ENCODE measurements around the gene OR2W3. TPM values are rescaled to one million over a fixed set of nuclear protein-coding genes. Genes with fewer than 3 reads are reported as not detected.

The OR2W3 gene
- total and polyA plus RNA-seq, 2 of the 8 experiments (the other 6 are each of a cell fraction or from before 2014, with no cell fraction given): 0.12 to 1.1 TPM

DNA sequence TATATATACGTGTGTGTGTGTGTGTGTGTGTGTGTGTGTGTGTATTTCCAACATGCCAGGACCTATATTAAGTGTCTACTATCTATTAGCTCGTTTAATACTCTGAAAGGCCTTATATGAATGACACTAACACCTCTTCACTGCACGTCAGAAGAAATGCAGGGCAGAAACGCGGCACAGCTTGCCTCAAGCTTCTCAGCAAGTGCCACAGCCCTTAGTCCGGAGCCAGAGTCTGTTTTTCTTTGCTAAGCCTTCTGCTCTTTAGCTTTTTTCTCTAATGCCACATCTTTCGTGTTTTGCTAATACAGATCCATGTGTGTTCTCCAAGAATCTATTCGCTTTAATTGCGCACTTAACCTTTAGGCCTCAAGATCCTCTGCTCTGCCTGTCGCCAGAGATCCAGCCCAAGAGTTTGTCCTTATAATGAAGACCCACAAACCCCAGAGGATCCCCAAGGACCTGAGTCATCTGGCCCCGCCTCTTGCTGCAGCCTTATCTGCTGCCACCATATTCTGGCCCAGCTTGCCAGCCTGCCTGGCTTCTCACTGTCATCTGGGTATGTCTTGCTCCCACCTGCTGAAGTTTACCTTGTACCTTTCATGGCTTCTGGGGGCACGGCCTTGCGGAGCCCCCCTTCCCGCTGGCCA is 40.4 kb upstream of the OR2W3 start:
- H2AFZ ChIP-seq (ENCODE audit: low read length): no peak overlapping the region
- TF ChIP-seq, protein P1, sequence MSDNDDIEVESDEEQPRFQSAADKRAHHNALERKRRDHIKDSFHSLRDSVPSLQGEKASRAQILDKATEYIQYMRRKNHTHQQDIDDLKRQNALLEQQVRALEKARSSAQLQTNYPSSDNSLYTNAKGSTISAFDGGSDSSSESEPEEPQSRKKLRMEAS (IDR thresholded peaks at IDR 0.05): no peak
- no peak for TF ChIP-seq TAF7 (optimal IDR thresholded peaks at IDR 0.05; ENCODE audit: borderline replicate concordance, low read depth, low read length)

More for the DNA sequence above, 40.4 kb upstream of the OR2W3 start:
- H2BK15ac ChIP-seq (ENCODE audit: low read length): no peak overlapping the region
- no peaks in the 10 kb centered on the region for H3K23me2 ChIP-seq (ENCODE audit: low read depth, low read length)
- no peak for FAIRE-seq
- no peak overlapping the region for H3K4me2 ChIP-seq (ENCODE audit: insufficient read depth in 1 of 2, low read depth in 2 of 2, low read length in 2 of 2)
- H3K36me3 ChIP-seq (ENCODE audit: control insufficient read depth in 2 of 4, insufficient read depth in 4 of 4, low read length in 3 of 4): no peaks in the 10 kb centered on the region; a peak in 1 of 8 replicates
- no peak overlapping the region for H2BK20ac ChIP-seq (ENCODE audit: low read length)
- H3K56ac ChIP-seq (replicated peaks; ENCODE audit: insufficient read length, low read depth, low read length): no peak overlapping the region
- H3K79me1 ChIP-seq (ENCODE audit: low read depth, low read length): no peaks in the 10 kb centered on the region
- H3K14ac ChIP-seq (ENCODE audit: insufficient read length): no peak overlapping the region
- no peak overlapping the region for H2BK12ac ChIP-seq (ENCODE audit: low read depth, low read length)
- no peaks in the 10 kb centered on the region for H3K79me2 ChIP-seq (ENCODE audit: control insufficient read depth in 1 of 2, insufficient read depth in 2 of 2, low read length in 2 of 2)
- 72% methylated on average over 14 of the region's 14 CpGs; no CpG with 5 or more reads in 1 of the 2 experiments for WGBS, 2 experiments (ENCODE audit: extremely low coverage in 1 of 2, insufficient coverage in 1 of 2, insufficient read length in 1 of 2, insufficient replicate concordance in 2 of 2, low coverage in 1 of 2, low lambda C conversion rate in 2 of 2, missing lambda C conversion rate in 1 of 2)
- no peak overlapping the region for H3K9ac ChIP-seq (replicated peaks in 1 of 4; ENCODE audit: extremely low read depth in 1 of 4, low read depth in 3 of 4, low read length in 3 of 4)
- H4K5ac ChIP-seq (ENCODE audit: insufficient read length, low read depth, low read length): no peak overlapping the region
- H3K4ac ChIP-seq (replicated peaks; ENCODE audit: insufficient read length, low read depth, low read length): no peak overlapping the region
- H3K18ac ChIP-seq (ENCODE audit: extremely low read depth, low read length): no peak overlapping the region
- no peak for DNase-seq (ENCODE audit: low read depth in 1 of 2, low spot score in 2 of 2)
- peaks cover 59 to 90% of the 10 kb centered on the region in 2 experiments for H3K9me3 ChIP-seq (ENCODE audit: insufficient read depth in 2 of 2, low read depth in 1 of 2, low read length in 1 of 2)
- no peak overlapping the region for H2BK120ac ChIP-seq (replicated peaks; ENCODE audit: low read depth, low read length)
- no peak overlapping the region for H3K27ac ChIP-seq (ENCODE audit: low read depth, low read length)
- no peaks in the 10 kb centered on the region; a peak in 1 of 7 replicates for H3K4me1 ChIP-seq (replicated peaks in 1 of 4; ENCODE audit: control insufficient read depth in 3 of 4, insufficient read depth in 4 of 4, low read length in 3 of 4)
- ChIA-PET CTCF (ENCODE audit: partially characterized antibody) (no interaction called here), POLR2A (ENCODE audit: partially characterized antibody) (no interaction called here)
- H3K27me3 ChIP-seq (replicated peaks in 1 of 4; ENCODE audit: control insufficient read depth in 3 of 4, extremely low read depth in 1 of 4, insufficient read depth in 3 of 4, low read length in 3 of 4): no peaks in the 10 kb centered on the region
- H2AK5ac ChIP-seq (ENCODE audit: low read depth, low read length): no peak overlapping the region
- H2BK5ac ChIP-seq (ENCODE audit: low read depth, low read length): no peak overlapping the region
- H4K8ac ChIP-seq (ENCODE audit: extremely low read depth, insufficient read depth, low read length): no peak overlapping the region
- no peak overlapping the region for H4K91ac ChIP-seq (replicated peaks; ENCODE audit: insufficient read length, low read length)
- H3K4me3 ChIP-seq (ENCODE audit: extremely low read depth in 1 of 4, insufficient read depth in 2 of 4, low read depth in 3 of 4, low read length in 4 of 4): no peak overlapping the region
- no peak overlapping the region for H3K23ac ChIP-seq (ENCODE audit: insufficient read length)
- no peaks in the 10 kb centered on the region for H4K20me1 ChIP-seq (replicated peaks in 1 of 2; ENCODE audit: control insufficient read depth in 1 of 2, insufficient read depth in 2 of 2, low read length in 2 of 2)

Data from H1 (cell line).